Right cardiac atrium (tissue), 5 donors: ENCODE data around the gene PTPRU. TPM values are rescaled to one million over a fixed set of nuclear protein-coding genes. Genes with fewer than 3 reads are reported as not detected.

Experiments
- ATAC-seq, 2 donors: fragments of 200-7000 bp; cut with Tn5 transposase; one replicate each; pipeline versions ENCODE4 v1.8.0 to v1.9.1; 2020; ENCODE audit warnings: moderate library complexity in 2 of 2, mild to moderate bottlenecking in 1 of 2
- DNase-seq, 3 donors: peaks; one replicate each; pipeline ENCODE4 v3.0.0-alpha.2; 2020
- H3K27ac ChIP-seq: one replicate; pipeline ENCODE4 v1.5.1; 2013; ENCODE audit warnings: mild to moderate bottlenecking, low read length, control low read depth, moderate library complexity
- H3K27me3 ChIP-seq: one replicate; pipeline ENCODE4 v1.6.1; 2013; ENCODE audit not compliant: control insufficient read depth, insufficient read depth
- H3K4me1 ChIP-seq: one replicate; pipeline ENCODE4 v1.6.1; 2013; ENCODE audit warnings: low read length; ENCODE audit not compliant: control insufficient read depth, insufficient read depth
- H3K4me3 ChIP-seq: one replicate; pipeline ENCODE4 v1.5.1; 2013; ENCODE audit warnings: low read length, control low read depth
- H3K9me3 ChIP-seq: one replicate; pipeline ENCODE4 v1.6.1; 2013; ENCODE audit warnings: low read length; ENCODE audit not compliant: control insufficient read depth
- WGBS: extraction: QIAGEN DNeasy Blood & Tissue Kit; methylation state at CpG from one replicate; pipeline ENCODE4 v1.1.7; 2013; 5-methylcytosine and 5-hydroxymethylcytosine counted together
- intact Hi-C, 4 donors: fragments of 100-400 bp; cut with DNase I; formaldehyde crosslinking; loops; one replicate each; pipeline versions ENCODE4 v1.11.0 to v1.14.0; 2022 to 2023
- polyA plus RNA-seq: library from polyadenylated mRNA; stranded (reverse); fragments of 200-250 nt; gene quantifications from one replicate; pipeline ENCODE4 v1.2.3, GENCODE V29; 2013
- total RNA-seq, 4 donors: library from RNA; stranded (reverse); fragmentation: NEBNext Ultra II Directional; extraction: Animal tissue kit (Norgen Biotek cat#: 25700); gene quantifications; one replicate each; pipeline ENCODE4 v1.2.1, GENCODE V29; 2021
- donor health status: healthy with polysubstance abuse.
- donor health status: DM: no; HTN: yes; CAD: no.
- donor health status: DM: no; HTN: no; CAD: no.
- donor health status: DM: no; HTN: yes; CAD: no; lungs with severe emphysema.
- donor health status: DM: yes; HTN: yes; CAD: no.

The PTPRU gene
- total and polyA plus RNA-seq, 5 donors, result 13.7 to 29.9 (median 23.2) TPM

GRCh38 chr1:29365906-29366670 is 129.8 kb downstream of the PTPRU start:
- H3K4me3 ChIP-seq, result no peak overlapping the region
- no peaks in the 10 kb centered on the region for H3K4me1 ChIP-seq
- H3K27ac ChIP-seq, result no peak overlapping the region
- no peaks in the 10 kb centered on the region for H3K27me3 ChIP-seq
- ATAC-seq (no peak), DNase-seq (no peak)
- H3K9me3 ChIP-seq, result no peaks in the 10 kb centered on the region
- WGBS, result 84% methylated on average over 11 of the region's 11 CpGs
- intact Hi-C loops, result no loop called here

GRCh38 chr1:29368936-29369932 is 132.9 kb downstream of the PTPRU start:
- no peak for ATAC-seq

GRCh38 chr1:29370067-29370466 is 133.7 kb downstream of the PTPRU start:
- no peaks in the 10 kb centered on the region for H3K9me3 ChIP-seq
- WGBS, result 55% methylated on average over 3 of the region's 3 CpGs
- ATAC-seq (no peak), DNase-seq (no peak)
- no peaks in the 10 kb centered on the region for H3K4me1 ChIP-seq
- intact Hi-C loops, result no loop called here
- H3K27ac ChIP-seq, result no peak overlapping the region
- H3K4me3 ChIP-seq, result no peak overlapping the region
- no peaks in the 10 kb centered on the region for H3K27me3 ChIP-seq

More at GRCh38 chr1:29368936-29369932, 132.9 kb downstream of the PTPRU start:
- Histone ChIP-seq H3K4me3 (no peak overlapping the region), H3K27ac (no peak overlapping the region), H3K9me3 (no peaks in the 10 kb centered on the region), H3K4me1 (no peaks in the 10 kb centered on the region), H3K27me3 (no peaks in the 10 kb centered on the region)
- no peak for DNase-seq
- 69% methylated on average over 17 of the region's 17 CpGs for WGBS
- intact Hi-C loops, result no loop called here

GRCh38 chr1:29371332-29371731 is 135.0 kb downstream of the PTPRU start:
- no peak for ATAC-seq
- Histone ChIP-seq H3K9me3 (no peaks in the 10 kb centered on the region), H3K27me3 (no peaks in the 10 kb centered on the region), H3K27ac (no peak overlapping the region), H3K4me1 (no peaks in the 10 kb centered on the region), H3K4me3 (no peak overlapping the region)
- intact Hi-C loops, result no loop called here
- WGBS, result 84% methylated on average over 5 of the region's 5 CpGs
- no peak for DNase-seq

- Histone ChIP-seq H3K4me3 (no peak overlapping the region), H3K27me3 (no peaks in the 10 kb centered on the region), H3K27ac (no peak overlapping the region), H3K9me3 (no peaks in the 10 kb centered on the region), H3K4me1 (no peaks in the 10 kb centered on the region)
- ATAC-seq (no peak), DNase-seq (no peak)
- 44% methylated on average over 4 of the region's 4 CpGs for WGBS
- intact Hi-C loops, result no loop called here
Measured at GRCh38 chr1:29372108-29372507, 135.8 kb downstream of the PTPRU start.

Other genes starting within 250 kb of the PTPRU start
- 1 to 10 TPM; 3.6 to 4.1 (median 3.9) TPM for gene TMEM200B, start 112.6 kb upstream of the PTPRU start, total RNA-seq
- 2.8 TPM for gene TMEM200B, start 112.6 kb upstream of the PTPRU start, polyA plus RNA-seq
- 10 to 100 TPM; 52.0 to 63.7 (median 61.1) TPM for gene SRSF4, start 54.6 kb upstream of the PTPRU start, total RNA-seq
- 50.0 TPM for gene SRSF4, start 54.6 kb upstream of the PTPRU start, polyA plus RNA-seq
- gene MECR, start 5.6 kb upstream of the PTPRU start, total RNA-seq, result 10 to 100 TPM; 21.0 to 33.7 (median 24.7) TPM
- gene MECR, start 5.6 kb upstream of the PTPRU start, polyA plus RNA-seq, result 36.0 TPM